GM23338 (cell line): ENCODE results near the gene SYT7.

ENCODE experiments used
- EZH2 ChIP-seq: fragments of 200-600 bp; sonication (generic); IDR thresholded peaks from one replicate; pipeline ENCODE4 v1.8.0; 2017; ENCODE audit warnings: antibody characterized with exemption, mild to moderate bottlenecking, low read depth; ENCODE audit not compliant: unreplicated experiment
- JUNB ChIP-seq: IDR thresholded peaks from one replicate; pipeline ENCODE4 v1.6.1; 2016; ENCODE audit warnings: antibody characterized with exemption; ENCODE audit not compliant: unreplicated experiment
- POLR2AphosphoS5 ChIP-seq: IDR thresholded peaks from 2 replicates; pipeline ENCODE4 v1.6.1; 2016; ENCODE audit warnings: antibody characterized with exemption, low read depth
- TF ChIP-seq, protein P1 (sequence below), 2 experiments: fragments of 200-600 bp in 1 of 2; sonication (generic) in 1 of 2; conservative IDR thresholded peaks; 2 replicates each; pipeline versions ENCODE4 v1.5.1 to v1.6.1; 2016 to 2017; ENCODE audit warnings: antibody characterized with exemption in 2 of 2, low read depth in 2 of 2, mild to moderate bottlenecking in 2 of 2, moderate library complexity in 1 of 2
- TF ChIP-seq, protein P2 (sequence below): IDR thresholded peaks from one replicate; pipeline ENCODE4 v1.6.1; 2018; ENCODE audit warnings: antibody characterized with exemption; ENCODE audit not compliant: unreplicated experiment

DNA sequence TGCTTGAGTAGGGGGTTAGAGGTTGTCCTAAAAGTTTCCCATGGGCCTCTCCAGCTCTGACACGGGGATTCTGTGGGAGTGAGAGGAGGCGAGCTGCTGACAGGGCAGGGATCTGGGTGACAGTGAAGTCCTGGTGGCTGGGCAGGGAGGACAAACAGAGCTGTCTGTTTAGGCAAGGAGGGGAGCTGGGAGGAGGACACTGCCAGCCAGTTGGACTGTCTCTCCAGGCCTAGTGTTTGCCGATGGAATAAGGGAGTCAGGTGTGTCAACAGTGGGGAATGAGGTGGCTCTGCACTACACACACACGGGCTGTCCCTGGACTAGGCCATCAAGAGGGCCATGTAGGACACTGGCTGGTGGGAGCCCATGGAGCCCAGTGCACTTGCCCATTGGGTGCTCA lies 20.6 kb upstream of the SYT7 start:
- TF ChIP-seq POLR2AphosphoS5 (no peak), EZH2 (no peak), JUNB (no peak)
- TF ChIP-seq, protein P1, sequence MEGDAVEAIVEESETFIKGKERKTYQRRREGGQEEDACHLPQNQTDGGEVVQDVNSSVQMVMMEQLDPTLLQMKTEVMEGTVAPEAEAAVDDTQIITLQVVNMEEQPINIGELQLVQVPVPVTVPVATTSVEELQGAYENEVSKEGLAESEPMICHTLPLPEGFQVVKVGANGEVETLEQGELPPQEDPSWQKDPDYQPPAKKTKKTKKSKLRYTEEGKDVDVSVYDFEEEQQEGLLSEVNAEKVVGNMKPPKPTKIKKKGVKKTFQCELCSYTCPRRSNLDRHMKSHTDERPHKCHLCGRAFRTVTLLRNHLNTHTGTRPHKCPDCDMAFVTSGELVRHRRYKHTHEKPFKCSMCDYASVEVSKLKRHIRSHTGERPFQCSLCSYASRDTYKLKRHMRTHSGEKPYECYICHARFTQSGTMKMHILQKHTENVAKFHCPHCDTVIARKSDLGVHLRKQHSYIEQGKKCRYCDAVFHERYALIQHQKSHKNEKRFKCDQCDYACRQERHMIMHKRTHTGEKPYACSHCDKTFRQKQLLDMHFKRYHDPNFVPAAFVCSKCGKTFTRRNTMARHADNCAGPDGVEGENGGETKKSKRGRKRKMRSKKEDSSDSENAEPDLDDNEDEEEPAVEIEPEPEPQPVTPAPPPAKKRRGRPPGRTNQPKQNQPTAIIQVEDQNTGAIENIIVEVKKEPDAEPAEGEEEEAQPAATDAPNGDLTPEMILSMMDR (conservative IDR thresholded peaks at IDR 0.05; ENCODE audit: low read depth in 2 of 2) = no peak
- TF ChIP-seq, protein P2, sequence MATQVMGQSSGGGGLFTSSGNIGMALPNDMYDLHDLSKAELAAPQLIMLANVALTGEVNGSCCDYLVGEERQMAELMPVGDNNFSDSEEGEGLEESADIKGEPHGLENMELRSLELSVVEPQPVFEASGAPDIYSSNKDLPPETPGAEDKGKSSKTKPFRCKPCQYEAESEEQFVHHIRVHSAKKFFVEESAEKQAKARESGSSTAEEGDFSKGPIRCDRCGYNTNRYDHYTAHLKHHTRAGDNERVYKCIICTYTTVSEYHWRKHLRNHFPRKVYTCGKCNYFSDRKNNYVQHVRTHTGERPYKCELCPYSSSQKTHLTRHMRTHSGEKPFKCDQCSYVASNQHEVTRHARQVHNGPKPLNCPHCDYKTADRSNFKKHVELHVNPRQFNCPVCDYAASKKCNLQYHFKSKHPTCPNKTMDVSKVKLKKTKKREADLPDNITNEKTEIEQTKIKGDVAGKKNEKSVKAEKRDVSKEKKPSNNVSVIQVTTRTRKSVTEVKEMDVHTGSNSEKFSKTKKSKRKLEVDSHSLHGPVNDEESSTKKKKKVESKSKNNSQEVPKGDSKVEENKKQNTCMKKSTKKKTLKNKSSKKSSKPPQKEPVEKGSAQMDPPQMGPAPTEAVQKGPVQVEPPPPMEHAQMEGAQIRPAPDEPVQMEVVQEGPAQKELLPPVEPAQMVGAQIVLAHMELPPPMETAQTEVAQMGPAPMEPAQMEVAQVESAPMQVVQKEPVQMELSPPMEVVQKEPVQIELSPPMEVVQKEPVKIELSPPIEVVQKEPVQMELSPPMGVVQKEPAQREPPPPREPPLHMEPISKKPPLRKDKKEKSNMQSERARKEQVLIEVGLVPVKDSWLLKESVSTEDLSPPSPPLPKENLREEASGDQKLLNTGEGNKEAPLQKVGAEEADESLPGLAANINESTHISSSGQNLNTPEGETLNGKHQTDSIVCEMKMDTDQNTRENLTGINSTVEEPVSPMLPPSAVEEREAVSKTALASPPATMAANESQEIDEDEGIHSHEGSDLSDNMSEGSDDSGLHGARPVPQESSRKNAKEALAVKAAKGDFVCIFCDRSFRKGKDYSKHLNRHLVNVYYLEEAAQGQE = no peak
